SK-N-SH (cell line): Measurements from ENCODE around the gene VPS33B. TPM values are rescaled to one million over a fixed set of nuclear protein-coding genes. Genes with fewer than 3 reads are reported as not detected.

Source experiments
- CTCF ChIA-PET: fragments of 300-600, 350-600 bp; formaldehyde crosslinking; extraction: SDS; loops from one replicate; lab custom pipeline; 2021; lab: Yijun Ruan, JAX
- POLR2A ChIA-PET: fragments of 350-600 bp; sonication (Branson Sonifier 250); formaldehyde crosslinking; extraction: SDS; loops from one replicate; lab custom pipeline; 2020; ENCODE audit warnings: antibody characterized with exemption, inconsistent platforms; lab: Yijun Ruan, JAX
- DNase-seq: peaks from one replicate; pipeline ENCODE4 v3.0.0; 2012
- H2AFZ ChIP-seq: fragments of 200-600 bp; sonication (generic); 2 replicates; pipeline ENCODE4 v1.8.1; 2016; ENCODE audit warnings: antibody characterized with exemption, mild to moderate bottlenecking, low read depth
- H3F3A ChIP-seq: fragments of 200-600 bp; sonication (generic); replicated peaks from 2 replicates; pipeline ENCODE3; 2016; ENCODE audit warnings: antibody characterized with exemption, mild to moderate bottlenecking; ENCODE audit not compliant: insufficient read depth
- H3K27ac ChIP-seq, 2 experiments: fragments of 200-500 bp in 1 of 2; fragments of 200-600 bp in 1 of 2; sonication (Bioruptor generic) in 1 of 2; sonication (generic), shearing (Covaris generic) in 1 of 2; 2 replicates each; pipeline versions ENCODE4 v1.5.1 to v1.6.1; 2014 to 2016; ENCODE audit warnings: low read depth in 2 of 2, inconsistent platforms in 1 of 2, low read length in 1 of 2, mild to moderate bottlenecking in 1 of 2, mixed read lengths in 1 of 2
- H3K27me3 ChIP-seq: fragments of 200-600 bp; sonication (generic), shearing (Covaris generic); 2 replicates; pipeline ENCODE4 v1.6.1; 2016; ENCODE audit warnings: mixed run types; ENCODE audit not compliant: insufficient read depth
- H3K36me3 ChIP-seq, 2 experiments: fragments of 200-500 bp in 1 of 2; fragments of 200-600 bp in 1 of 2; sonication (Bioruptor generic) in 1 of 2; sonication (generic) in 1 of 2; replicated peaks in 1 of 2; 2 replicates each; pipeline versions ENCODE3 to v1.5.1; 2014 to 2016; ENCODE audit warnings: low read length in 1 of 2, mild to moderate bottlenecking in 1 of 2; ENCODE audit not compliant: insufficient read depth in 2 of 2, control insufficient read depth in 1 of 2
- H3K4me1 ChIP-seq, 2 experiments: fragments of 200-500 bp in 1 of 2; fragments of 200-600 bp in 1 of 2; sonication (Bioruptor generic) in 1 of 2; sonication (generic), shearing (Covaris generic) in 1 of 2; 2 replicates each; pipeline versions ENCODE4 v1.5.1 to v1.6.1; 2014 to 2016; ENCODE audit warnings: low read depth in 1 of 2, low read length in 1 of 2, mixed run types in 1 of 2; ENCODE audit not compliant: insufficient read depth in 2 of 2, control insufficient read depth in 1 of 2
- H3K4me2 ChIP-seq: fragments of 200-600 bp; sonication (generic), shearing (Covaris generic); 2 replicates; pipeline ENCODE4 v1.6.1; 2017; ENCODE audit warnings: mixed run types
- H3K4me3 ChIP-seq, 2 experiments: fragments of 200-500 bp in 1 of 2; fragments of 200-600 bp in 1 of 2; sonication (Bioruptor generic) in 1 of 2; sonication (generic), shearing (Covaris generic) in 1 of 2; 2 replicates each; pipeline versions ENCODE4 v1.5.1 to v1.8.1; 2014 to 2016; ENCODE audit warnings: low read depth in 2 of 2, inconsistent platforms in 1 of 2, low read length in 1 of 2, mild to moderate bottlenecking in 1 of 2, mixed read lengths in 1 of 2, moderate library complexity in 1 of 2
- H3K79me2 ChIP-seq: fragments of 200-600 bp; sonication (generic); 2 replicates; pipeline ENCODE4 v1.8.1; 2017; ENCODE audit warnings: mild to moderate bottlenecking; ENCODE audit not compliant: insufficient read depth
- H3K9ac ChIP-seq: fragments of 200-600 bp; sonication (generic); 2 replicates; pipeline ENCODE4 v1.6.1; 2017; ENCODE audit warnings: mixed run types
- H3K9me2 ChIP-seq: fragments of 200-600 bp; sonication (generic); 2 replicates; pipeline ENCODE4 v1.6.1; 2017; ENCODE audit warnings: mixed run types
- H3K9me3 ChIP-seq: fragments of 200-600 bp; sonication (generic); 2 replicates; pipeline ENCODE4 v1.6.1; 2017; ENCODE audit warnings: mixed run types, mild to moderate bottlenecking, moderate library complexity
- H4K20me1 ChIP-seq: fragments of 200-600 bp; sonication (generic); 2 replicates; pipeline ENCODE4 v1.6.1; 2017; ENCODE audit warnings: mild to moderate bottlenecking, mixed run types; ENCODE audit not compliant: insufficient read depth
- CHD2 ChIP-seq: fragments of 150-350 bp; IDR thresholded peaks from 2 replicates; pipeline ENCODE4 v1.6.1; 2018; ENCODE audit warnings: low read length; ENCODE audit not compliant: partially characterized antibody
- EP300 ChIP-seq, 2 experiments: IDR thresholded peaks; 2 replicates each; pipeline versions ENCODE4 v1.4.0 to v1.6.1; 2012; ENCODE audit warnings: borderline replicate concordance in 1 of 2, low read depth in 1 of 2, low read length in 1 of 2
- FOSL2 ChIP-seq: IDR thresholded peaks from 2 replicates; pipeline ENCODE4 v1.4.0; 2012; ENCODE audit warnings: low read depth, mild to moderate bottlenecking, moderate library complexity, borderline replicate concordance
- FOXJ3 ChIP-seq: sonication (generic); formaldehyde crosslinking; IDR thresholded peaks from 2 replicates; pipeline ENCODE4 v1.5.1; 2020; ENCODE audit warnings: mild to moderate bottlenecking, missing genetic modification reagents
- GABPA ChIP-seq: IDR thresholded peaks from 2 replicates; pipeline ENCODE4 v1.4.0; 2012; ENCODE audit warnings: low read depth, mild to moderate bottlenecking
- IRF3 ChIP-seq: fragments of 150-350 bp; IDR thresholded peaks from 2 replicates; pipeline ENCODE4 v1.6.1; 2016; ENCODE audit warnings: mild to moderate bottlenecking, low read depth, low read length
- MAX ChIP-seq: IDR thresholded peaks from 2 replicates; pipeline ENCODE4 v1.4.0; 2012; ENCODE audit warnings: low read depth
- MEF2A ChIP-seq: IDR thresholded peaks from 2 replicates; pipeline ENCODE4 v1.4.0; 2012; ENCODE audit warnings: low read depth, borderline replicate concordance
- MXI1 ChIP-seq: IDR thresholded peaks from 2 replicates; pipeline ENCODE4 v1.6.1; 2012; ENCODE audit warnings: mild to moderate bottlenecking, low read depth, low read length, improper control_type of control experiment
- NRF1 ChIP-seq: IDR thresholded peaks from 2 replicates; pipeline ENCODE4 v1.6.1; 2012; ENCODE audit warnings: low read depth, mild to moderate bottlenecking, low read length
- PBX3 ChIP-seq: IDR thresholded peaks from 2 replicates; pipeline ENCODE4; 2012
- POLR2AphosphoS5 ChIP-seq: IDR thresholded peaks from 2 replicates; pipeline ENCODE4 v1.6.1; 2012; ENCODE audit warnings: low read depth, low read length
- RAD21 ChIP-seq: IDR thresholded peaks from 2 replicates; pipeline ENCODE4 v1.6.1; 2012; ENCODE audit warnings: mild to moderate bottlenecking, low read length
- RCOR1 ChIP-seq: fragments of 150-350 bp; IDR thresholded peaks from 2 replicates; pipeline ENCODE4 v1.6.1; 2017; ENCODE audit warnings: antibody characterized with exemption, low read length
- RFX5 ChIP-seq: IDR thresholded peaks from 2 replicates; pipeline ENCODE4 v1.6.1; 2012; ENCODE audit warnings: mild to moderate bottlenecking, improper control_type of control experiment, low read length
- RXRA ChIP-seq: IDR thresholded peaks from 2 replicates; pipeline ENCODE4 v1.4.0; 2012; ENCODE audit warnings: low read depth, mild to moderate bottlenecking, borderline replicate concordance
- SIN3A ChIP-seq: IDR thresholded peaks from 2 replicates; pipeline ENCODE4 v1.6.1; 2012; ENCODE audit warnings: low read depth, mild to moderate bottlenecking, low read length, moderate library complexity, borderline replicate concordance
- SMC3 ChIP-seq: IDR thresholded peaks from 2 replicates; pipeline ENCODE4 v1.6.1; 2012; ENCODE audit warnings: low read depth, low read length, improper control_type of control experiment
- TAF1 ChIP-seq: IDR thresholded peaks from 2 replicates; pipeline ENCODE4 v1.6.1; 2012; ENCODE audit warnings: low read depth, mild to moderate bottlenecking, low read length, moderate library complexity, borderline replicate concordance
- TEAD4 ChIP-seq: IDR thresholded peaks from 2 replicates; pipeline ENCODE4 v1.4.0; 2012; ENCODE audit warnings: mild to moderate bottlenecking, borderline replicate concordance; ENCODE audit not compliant: insufficient read depth
- USF2 ChIP-seq: fragments of 150-350 bp; IDR thresholded peaks from 2 replicates; pipeline ENCODE4 v1.6.1; 2017; ENCODE audit warnings: antibody characterized with exemption, low read length, low read depth, borderline replicate concordance
- YY1 ChIP-seq: IDR thresholded peaks from 2 replicates; pipeline ENCODE4 v1.4.0; 2012; ENCODE audit warnings: low read depth, mild to moderate bottlenecking
- WGBS: methylation state at CpG from one replicate; pipeline ENCODE4 v1.1.6; 2017; ENCODE audit warnings: low lambda C conversion rate; 5-methylcytosine and 5-hydroxymethylcytosine counted together
- polyA plus RNA-seq, 3 experiments: library from polyadenylated mRNA; depleted of rRNA; stranded (reverse); fragments of >200 nt; gene quantifications; 2 replicates each; pipeline ENCODE4 v1.2.3, GENCODE V29; 2012

The VPS33B gene
- polyA plus RNA-seq, 1 of the 3 experiments (the other 2 are of a cell fraction): 16.6 TPM

GRCh38 chr15:91031796-91032195, 9.4 kb upstream of the VPS33B start:
- DNase-seq: no peak
- Histone ChIP-seq H3K79me2 (no peaks in the 10 kb centered on the region), H3K4me3 (no peak overlapping the region), H3K9me3 (no peaks in the 10 kb centered on the region), H3F3A (no peaks in the 10 kb centered on the region), H3K4me1 (no peaks in the 10 kb centered on the region; a peak in 1 of 4 replicates), H3K36me3 (no peaks in the 10 kb centered on the region), H2AFZ (no peak overlapping the region), H3K27me3 (0 out of 2 replicates have a peak, but pooled peaks cover 7% of the 10 kb centered on the region), H3K27ac (no peak overlapping the region), H3K9ac (no peak overlapping the region), H3K9me2 (no peaks in the 10 kb centered on the region), H3K4me2 (no peak overlapping the region), H4K20me1 (no peaks in the 10 kb centered on the region)
- TF ChIP-seq CHD2 (no peak), RXRA (no peak), MXI1 (no peak), MEF2A (no peak), GABPA (no peak), FOXJ3 (CRISPR knock-in tag) (no peak), TEAD4 (no peak), EP300 (IDR thresholded peaks at IDR 0.05; ENCODE audit: borderline replicate concordance in 1 of 2, low read depth in 1 of 2, low read length in 1 of 2) (no peak), USF2 (no peak), TAF1 (no peak), POLR2AphosphoS5 (no peak), SMC3 (no peak), IRF3 (no peak), RFX5 (no peak), SIN3A (no peak)
- POLR2A ChIA-PET: no interaction called here
- CTCF ChIA-PET: interaction anchor here (1.7 to 3.9 kb wide), 3 partner anchors 18 to 75 kb away, joined by 6 to 41 read pairs (median 7); no protein-coding TSS in a partner anchor
- WGBS: 75% methylated on average over 3 of the region's 10 CpGs

GRCh38 chr15:91027677-91028076, 5.3 kb upstream of the VPS33B start:
- no peaks in the 10 kb centered on the region for H3K36me3 ChIP-seq
- no peaks in the 10 kb centered on the region for H3F3A ChIP-seq
- no peak overlapping the region for H3K9ac ChIP-seq
- no peaks in the 10 kb centered on the region for H4K20me1 ChIP-seq
- H3K4me2 ChIP-seq: no peak overlapping the region
- H3K9me2 ChIP-seq: no peaks in the 10 kb centered on the region
- 7% methylated on average over 1 of the region's 1 CpG for WGBS
- ChIA-PET CTCF (interaction anchor here (0.8 to 4.1 kb wide), 2 partner anchors 71 to 94 kb away, joined by 3 to 15 read pairs; no protein-coding TSS in a partner anchor), POLR2A (interaction anchor here (0.6 kb wide), 1 partner anchor 56 kb away, joined by 3 read pairs; no protein-coding TSS in a partner anchor)
- H3K27me3 ChIP-seq: no peaks in the 10 kb centered on the region
- no peak for TF ChIP-seq PBX3
- TF ChIP-seq IRF3: no peak
- TF ChIP-seq EP300 (IDR thresholded peaks at IDR 0.05; ENCODE audit: borderline replicate concordance in 1 of 2, low read depth in 1 of 2, low read length in 1 of 2): no peak
- TF ChIP-seq FOSL2: no peak
- TF ChIP-seq RAD21: no peak
- TF ChIP-seq SIN3A: no peak
- TF ChIP-seq RCOR1: no peak
- no peak for TF ChIP-seq NRF1
- no peak for TF ChIP-seq MAX
- no peak for TF ChIP-seq YY1
- no peak for TF ChIP-seq SMC3
- TF ChIP-seq USF2: no peak
- no peak for TF ChIP-seq RFX5
- H3K79me2 ChIP-seq: 0 out of 2 replicates have a peak, but pooled peaks cover under 1% of the 10 kb centered on the region
- DNase-seq: no peak
- H3K4me3 ChIP-seq: no peak overlapping the region
- H2AFZ ChIP-seq: no peak overlapping the region
- H3K9me3 ChIP-seq: no peaks in the 10 kb centered on the region
- H3K4me1 ChIP-seq: peaks cover 0 to 5% of the 10 kb centered on the region in 2 experiments; a peak in 2 of 4 replicates
- no peak overlapping the region for H3K27ac ChIP-seq
